ENCODE measurements around the gene ZNF277. TPM values are rescaled to one million over a fixed set of nuclear protein-coding genes. Genes with fewer than 3 reads are reported as not detected.

The ZNF277 gene
- total RNA-seq, 1 experiment from 2014 or later, result 21.3 TPM

DNA sequence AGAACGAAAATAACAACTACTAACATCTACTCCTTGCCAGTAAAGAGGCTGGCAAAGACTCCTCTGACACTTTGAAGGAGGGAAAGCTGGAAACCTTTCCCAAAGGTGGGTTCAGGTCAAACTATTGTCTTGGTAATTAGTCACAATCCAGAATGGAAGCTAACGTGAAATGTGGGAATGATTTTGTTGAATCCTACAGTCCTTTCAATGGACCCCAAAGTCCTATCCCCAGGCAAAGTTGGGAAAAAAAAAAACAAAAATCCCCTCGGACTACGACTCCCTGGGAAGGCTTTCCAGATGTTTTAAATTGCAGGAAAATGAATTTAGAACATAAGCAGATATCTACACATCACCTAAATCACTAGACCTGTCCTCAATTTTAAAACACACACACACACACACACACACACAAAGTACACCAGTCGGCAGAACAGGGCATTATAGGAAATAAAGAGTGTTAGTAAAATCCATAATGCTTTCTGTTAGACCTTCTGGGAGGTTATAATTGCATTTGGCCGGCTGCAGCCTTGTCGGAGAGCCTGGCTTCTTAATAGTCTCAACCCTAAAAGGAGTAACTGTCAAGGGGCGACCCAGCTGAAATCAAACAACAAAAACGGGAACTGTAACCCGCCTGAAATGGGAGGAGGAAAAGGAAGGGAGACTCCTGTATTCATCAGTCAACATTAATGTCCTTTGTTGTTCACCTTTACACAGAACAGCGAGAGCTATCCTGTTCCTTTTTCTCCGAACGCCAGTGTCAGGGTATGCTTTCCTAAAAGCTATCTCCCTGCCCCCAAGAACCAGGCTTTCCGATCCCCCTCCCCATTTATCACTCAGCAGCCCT, 1.8 kb upstream of the ZNF277 start:
- Histone ChIP-seq H4K20me1 (ENCODE audit: insufficient read depth) (no peaks in the 10 kb centered on the region), H3K36me3 (ENCODE audit: control insufficient read depth in 1 of 2, insufficient read depth in 2 of 2, low read length in 2 of 2) (no peaks in the 10 kb centered on the region), H3K4me1 (ENCODE audit: control insufficient read depth in 1 of 2, insufficient read depth in 2 of 2, low read length in 2 of 2) (peaks cover 2 to 17% of the 10 kb centered on the region in 2 experiments; a peak in 3 of 4 replicates), H3K27me3 (ENCODE audit: insufficient read depth, low read length) (peaks cover 21% of the 10 kb centered on the region), H3K9me3 (ENCODE audit: control insufficient read depth in 1 of 2, insufficient read depth in 1 of 2, low read depth in 1 of 2, low read length in 2 of 2) (no peaks in the 10 kb centered on the region), H3K79me2 (ENCODE audit: insufficient read depth, low read length) (peaks cover 18% of the 10 kb centered on the region), H3K4me3 (replicated peaks in 1 of 2; ENCODE audit: low read depth in 1 of 2, low read length in 2 of 2) (peak overlapping the region; percentile 62 to 73), H2AFZ (ENCODE audit: low read depth, low read length, poor library complexity, severe bottlenecking) (peak overlapping the region; percentile 85), H3K9ac (ENCODE audit: low read length) (peak overlapping the region; percentile 50), H3K9me2 (ENCODE audit: insufficient read depth) (no peaks in the 10 kb centered on the region), H3K4me2 (ENCODE audit: low read length) (peak overlapping the region; percentile 99), H3K27ac (ENCODE audit: low read depth, low read length) (no peak overlapping the region)
- no peak for DNase-seq (ENCODE audit: low read depth, low spot score)
- POLR2A ChIA-PET, result interaction anchor here (1.2 kb wide), 1 partner anchor 246 kb away, joined by 5 read pairs; the partner anchor contains the start of gene IFRD1
- no peak for ATAC-seq
- CTCF ChIA-PET, result no interaction called here
- TF ChIP-seq EZH2 (IDR thresholded peaks at IDR 0.05) (peak; percentile 94; the same call in 1 of the 2 replicates), ZNF274 (IDR thresholded peaks at IDR 0.05; ENCODE audit: low read depth, low read length) (no peak), ZFX (IDR thresholded peaks at IDR 0.05) (no peak), ELF1 (IDR thresholded peaks at IDR 0.05; ENCODE audit: borderline replicate concordance, low read depth) (no peak)
- TSS peak; percentile 41 for BruUV-seq (replicated peaks)
- RAD21 ChIA-PET (ENCODE audit: low non-redundant PET in 1 of 2, low total read pairs in 2 of 2, uncharacterized antibody in 2 of 2, unreplicated experiment in 2 of 2), result no interaction called here
- intact Hi-C loops (cut with micrococcal nuclease), result loop anchor here (2.0 to 10.0 kb wide), 2 partner anchors 210 to 246 kb away; partner anchors contain the start of gene IFRD1

DNA sequence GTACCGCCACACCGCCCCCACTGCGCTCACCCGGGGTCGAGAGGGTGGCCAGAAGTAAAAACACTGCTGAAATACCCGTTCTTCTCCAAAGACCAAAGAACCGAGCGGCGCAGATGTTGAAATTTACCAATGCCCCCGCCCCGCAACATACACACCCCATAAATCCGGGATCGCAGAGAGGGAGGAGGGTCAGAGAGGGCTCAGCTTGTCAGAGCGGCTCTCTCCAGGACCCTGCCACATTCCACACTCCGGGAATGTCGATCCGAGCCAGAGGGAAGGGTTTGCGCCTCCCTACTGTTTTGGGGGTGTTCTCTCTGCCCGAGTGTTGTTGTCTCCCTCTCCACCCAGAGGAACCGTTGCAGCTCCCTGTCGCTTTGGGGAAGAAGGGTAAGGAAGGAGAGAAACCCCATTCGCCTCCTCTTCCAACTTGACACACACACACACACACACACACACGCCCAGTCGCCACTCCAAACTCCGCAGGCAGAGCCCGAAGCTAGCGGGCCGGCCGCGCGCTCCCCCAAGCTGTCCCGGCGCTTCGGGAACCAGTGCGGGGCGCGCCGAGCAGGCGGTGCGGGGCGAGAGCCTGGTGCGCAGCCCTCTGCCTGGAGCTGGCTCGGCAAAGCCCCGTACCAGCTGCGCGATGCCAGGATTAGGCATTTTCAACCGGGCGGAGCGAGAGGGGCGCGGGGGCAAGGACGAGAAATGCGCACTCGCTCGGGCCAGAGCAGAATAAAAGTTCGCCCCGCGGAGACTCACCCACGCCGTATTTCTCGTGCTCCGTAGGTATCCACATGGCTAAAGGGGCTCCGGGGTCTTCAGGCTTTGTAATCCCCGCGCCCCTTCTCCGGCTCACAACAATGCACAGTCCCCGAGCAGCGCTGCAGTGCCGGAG, 905 bp upstream of the ZNF277 start:
- H3K4me3 ChIP-seq (replicated peaks in 1 of 2; ENCODE audit: low read depth in 1 of 2, low read length in 2 of 2), result peak overlapping the region; percentile 62 to 73
- H3K9me2 ChIP-seq (ENCODE audit: insufficient read depth), result no peaks in the 10 kb centered on the region
- peak overlapping the region; percentile 50 for H3K9ac ChIP-seq (ENCODE audit: low read length)
- no TSS peak for BruUV-seq (replicated peaks)
- no peaks in the 10 kb centered on the region for H3K36me3 ChIP-seq (ENCODE audit: control insufficient read depth in 1 of 2, insufficient read depth in 2 of 2, low read length in 2 of 2)
- peaks cover 18% of the 10 kb centered on the region for H3K79me2 ChIP-seq (ENCODE audit: insufficient read depth, low read length)
- ChIA-PET RAD21 (ENCODE audit: low non-redundant PET in 1 of 2, low total read pairs in 2 of 2, uncharacterized antibody in 2 of 2, unreplicated experiment in 2 of 2) (no interaction called here), CTCF (no interaction called here), POLR2A (interaction anchor here (1.2 kb wide), 1 partner anchor 245 kb away, joined by 5 read pairs; the partner anchor contains the start of gene IFRD1)
- H3K4me1 ChIP-seq (ENCODE audit: control insufficient read depth in 1 of 2, insufficient read depth in 2 of 2, low read length in 2 of 2), result peaks cover 2 to 17% of the 10 kb centered on the region in 2 experiments; a peak in 3 of 4 replicates
- TF ChIP-seq, protein P1, sequence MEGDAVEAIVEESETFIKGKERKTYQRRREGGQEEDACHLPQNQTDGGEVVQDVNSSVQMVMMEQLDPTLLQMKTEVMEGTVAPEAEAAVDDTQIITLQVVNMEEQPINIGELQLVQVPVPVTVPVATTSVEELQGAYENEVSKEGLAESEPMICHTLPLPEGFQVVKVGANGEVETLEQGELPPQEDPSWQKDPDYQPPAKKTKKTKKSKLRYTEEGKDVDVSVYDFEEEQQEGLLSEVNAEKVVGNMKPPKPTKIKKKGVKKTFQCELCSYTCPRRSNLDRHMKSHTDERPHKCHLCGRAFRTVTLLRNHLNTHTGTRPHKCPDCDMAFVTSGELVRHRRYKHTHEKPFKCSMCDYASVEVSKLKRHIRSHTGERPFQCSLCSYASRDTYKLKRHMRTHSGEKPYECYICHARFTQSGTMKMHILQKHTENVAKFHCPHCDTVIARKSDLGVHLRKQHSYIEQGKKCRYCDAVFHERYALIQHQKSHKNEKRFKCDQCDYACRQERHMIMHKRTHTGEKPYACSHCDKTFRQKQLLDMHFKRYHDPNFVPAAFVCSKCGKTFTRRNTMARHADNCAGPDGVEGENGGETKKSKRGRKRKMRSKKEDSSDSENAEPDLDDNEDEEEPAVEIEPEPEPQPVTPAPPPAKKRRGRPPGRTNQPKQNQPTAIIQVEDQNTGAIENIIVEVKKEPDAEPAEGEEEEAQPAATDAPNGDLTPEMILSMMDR (IDR thresholded peaks at IDR 0.05 in 2 of 3, conservative IDR thresholded peaks at IDR 0.05 in 1 of 3; ENCODE audit: borderline replicate concordance in 1 of 3, insufficient read depth in 1 of 3, low read depth in 2 of 3, low read length in 2 of 3), result no peak
- TF ChIP-seq, protein P2, sequence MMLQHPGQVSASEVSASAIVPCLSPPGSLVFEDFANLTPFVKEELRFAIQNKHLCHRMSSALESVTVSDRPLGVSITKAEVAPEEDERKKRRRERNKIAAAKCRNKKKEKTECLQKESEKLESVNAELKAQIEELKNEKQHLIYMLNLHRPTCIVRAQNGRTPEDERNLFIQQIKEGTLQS (IDR thresholded peaks at IDR 0.05), result no peak
- no peak for TF ChIP-seq ZNF274 (IDR thresholded peaks at IDR 0.05; ENCODE audit: low read depth, low read length)
- no peak for TF ChIP-seq ELF1 (IDR thresholded peaks at IDR 0.05; ENCODE audit: borderline replicate concordance, low read depth)
- no peak for TF ChIP-seq CEBPB (IDR thresholded peaks at IDR 0.05; ENCODE audit: low read depth)
- TF ChIP-seq JUND (IDR thresholded peaks at IDR 0.05), result no peak
- TF ChIP-seq YY1 (IDR thresholded peaks at IDR 0.05; ENCODE audit: extremely low read depth, insufficient replicate concordance, low read depth, low read length), result no peak
- TF ChIP-seq POLR2AphosphoS5 (IDR thresholded peaks at IDR 0.05; ENCODE audit: low read depth, low read length), result no peak
- no peak for TF ChIP-seq TCF7L2 (IDR thresholded peaks at IDR 0.05; ENCODE audit: borderline replicate concordance, extremely low read depth, insufficient read depth, insufficient read length)
- TF ChIP-seq EZH2 (IDR thresholded peaks at IDR 0.05), result no peak; the same call in 1 of the 2 replicates
- no peak for TF ChIP-seq CBX3 (IDR thresholded peaks at IDR 0.05; ENCODE audit: low read depth)
- no peaks in the 10 kb centered on the region for H3K9me3 ChIP-seq (ENCODE audit: control insufficient read depth in 1 of 2, insufficient read depth in 1 of 2, low read depth in 1 of 2, low read length in 2 of 2)
- peaks cover 21% of the 10 kb centered on the region for H3K27me3 ChIP-seq (ENCODE audit: insufficient read depth, low read length)
- H4K20me1 ChIP-seq (ENCODE audit: insufficient read depth), result no peaks in the 10 kb centered on the region
- peak; percentile 7 for DNase-seq (ENCODE audit: low read depth, low spot score)
- peak; percentile 35 for ATAC-seq
- peak overlapping the region; percentile 99 for H3K4me2 ChIP-seq (ENCODE audit: low read length)
- peak overlapping the region; percentile 85 for H2AFZ ChIP-seq (ENCODE audit: low read depth, low read length, poor library complexity, severe bottlenecking)
- intact Hi-C loops (cut with micrococcal nuclease), result loop anchor here (2.0 to 10.0 kb wide), 2 partner anchors 209 to 245 kb away; partner anchors contain the start of gene IFRD1
- H3K27ac ChIP-seq (ENCODE audit: low read depth, low read length), result no peak overlapping the region; the same call in 1 of the 2 replicates

Data from HCT116 (cell line).